GM12874 (cell line): ENCODE results near the gene TMEM53.

ENCODE experiments used
- TF ChIP-seq, protein P1 (sequence below): IDR thresholded peaks from 2 replicates; pipeline ENCODE4 v1.5.1; 2011; ENCODE audit warnings: low read depth, mild to moderate bottlenecking, control low read depth, low read length, moderate library complexity; ENCODE audit not compliant: insufficient read depth

The TMEM53 gene

DNA sequence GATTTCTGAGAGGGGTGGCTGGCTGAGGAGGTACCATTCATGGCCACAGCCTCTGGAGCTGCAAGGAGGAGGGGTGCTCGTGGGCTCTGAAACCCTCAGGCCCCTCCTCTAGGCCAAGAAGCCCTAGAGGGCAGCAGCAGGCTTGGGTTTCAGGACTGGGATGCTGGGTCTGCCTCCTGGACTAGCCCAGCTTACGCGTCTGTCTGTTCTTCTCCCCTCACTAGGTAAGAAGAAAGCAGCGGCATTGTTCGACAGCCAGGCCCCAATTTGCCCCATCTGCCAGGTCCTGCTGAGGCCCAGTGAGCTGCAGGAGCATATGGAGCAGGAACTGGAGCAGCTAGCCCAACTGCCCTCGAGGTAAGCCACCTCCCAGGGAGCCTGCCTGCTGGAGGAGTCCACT is 60.3 kb downstream of the TMEM53 start:
- TF ChIP-seq, protein P1, sequence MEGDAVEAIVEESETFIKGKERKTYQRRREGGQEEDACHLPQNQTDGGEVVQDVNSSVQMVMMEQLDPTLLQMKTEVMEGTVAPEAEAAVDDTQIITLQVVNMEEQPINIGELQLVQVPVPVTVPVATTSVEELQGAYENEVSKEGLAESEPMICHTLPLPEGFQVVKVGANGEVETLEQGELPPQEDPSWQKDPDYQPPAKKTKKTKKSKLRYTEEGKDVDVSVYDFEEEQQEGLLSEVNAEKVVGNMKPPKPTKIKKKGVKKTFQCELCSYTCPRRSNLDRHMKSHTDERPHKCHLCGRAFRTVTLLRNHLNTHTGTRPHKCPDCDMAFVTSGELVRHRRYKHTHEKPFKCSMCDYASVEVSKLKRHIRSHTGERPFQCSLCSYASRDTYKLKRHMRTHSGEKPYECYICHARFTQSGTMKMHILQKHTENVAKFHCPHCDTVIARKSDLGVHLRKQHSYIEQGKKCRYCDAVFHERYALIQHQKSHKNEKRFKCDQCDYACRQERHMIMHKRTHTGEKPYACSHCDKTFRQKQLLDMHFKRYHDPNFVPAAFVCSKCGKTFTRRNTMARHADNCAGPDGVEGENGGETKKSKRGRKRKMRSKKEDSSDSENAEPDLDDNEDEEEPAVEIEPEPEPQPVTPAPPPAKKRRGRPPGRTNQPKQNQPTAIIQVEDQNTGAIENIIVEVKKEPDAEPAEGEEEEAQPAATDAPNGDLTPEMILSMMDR: no peak

GRCh38 chr1:44611866-44612265 is 62.4 kb downstream of the TMEM53 start:
- TF ChIP-seq, protein P1: no peak

DNA sequence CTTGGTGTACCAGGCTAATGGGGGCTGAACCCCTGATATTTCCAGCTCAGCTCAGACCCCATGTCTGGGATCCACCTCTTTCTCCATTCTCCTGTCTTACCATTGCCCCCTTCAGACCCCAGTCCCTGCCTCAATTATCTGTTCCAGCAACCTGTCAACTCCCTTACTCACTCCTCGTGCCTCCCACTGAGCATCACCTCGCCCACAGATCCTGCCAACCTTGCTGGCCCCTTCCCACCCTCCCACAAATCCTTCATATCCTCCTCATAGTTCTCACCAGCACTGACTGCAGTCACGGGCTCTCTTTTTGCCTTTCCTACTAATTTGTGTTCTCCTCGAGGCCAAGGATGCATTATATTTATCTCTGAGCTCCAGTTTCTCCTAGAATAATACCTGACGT is 62.9 kb downstream of the TMEM53 start:
- TF ChIP-seq, protein P1: no peak

DNA sequence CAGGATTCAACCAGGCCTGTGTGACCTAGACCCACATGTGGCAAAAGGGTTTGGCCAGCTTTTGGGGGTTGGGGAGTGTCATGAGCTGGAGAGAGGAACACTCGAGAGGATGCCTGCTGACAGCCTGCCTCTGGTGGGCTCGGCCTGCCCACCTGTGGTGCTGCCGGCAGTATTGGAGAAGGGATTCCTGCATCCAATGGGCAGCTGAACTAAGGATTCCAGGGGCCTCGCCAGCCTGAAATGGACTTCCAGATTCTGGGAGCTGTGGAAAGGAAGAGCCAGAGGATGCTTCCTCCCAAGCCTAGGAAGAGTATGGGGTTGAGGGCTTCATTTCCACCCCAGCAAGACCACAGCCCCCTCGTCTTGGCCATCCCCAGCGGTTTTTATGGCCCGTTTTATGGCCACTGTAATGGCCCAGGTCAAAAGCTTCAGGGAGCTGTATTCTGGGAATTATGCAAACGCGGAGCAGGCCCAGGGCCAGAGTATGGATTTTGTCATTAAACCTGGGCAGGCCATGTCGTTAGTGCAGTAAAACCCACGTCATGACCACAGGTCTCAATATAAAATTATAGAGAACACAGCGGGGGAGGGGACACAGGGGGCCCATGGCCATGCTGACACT is 63.6 kb downstream of the TMEM53 start:
- TF ChIP-seq, protein P1: no peak

DNA sequence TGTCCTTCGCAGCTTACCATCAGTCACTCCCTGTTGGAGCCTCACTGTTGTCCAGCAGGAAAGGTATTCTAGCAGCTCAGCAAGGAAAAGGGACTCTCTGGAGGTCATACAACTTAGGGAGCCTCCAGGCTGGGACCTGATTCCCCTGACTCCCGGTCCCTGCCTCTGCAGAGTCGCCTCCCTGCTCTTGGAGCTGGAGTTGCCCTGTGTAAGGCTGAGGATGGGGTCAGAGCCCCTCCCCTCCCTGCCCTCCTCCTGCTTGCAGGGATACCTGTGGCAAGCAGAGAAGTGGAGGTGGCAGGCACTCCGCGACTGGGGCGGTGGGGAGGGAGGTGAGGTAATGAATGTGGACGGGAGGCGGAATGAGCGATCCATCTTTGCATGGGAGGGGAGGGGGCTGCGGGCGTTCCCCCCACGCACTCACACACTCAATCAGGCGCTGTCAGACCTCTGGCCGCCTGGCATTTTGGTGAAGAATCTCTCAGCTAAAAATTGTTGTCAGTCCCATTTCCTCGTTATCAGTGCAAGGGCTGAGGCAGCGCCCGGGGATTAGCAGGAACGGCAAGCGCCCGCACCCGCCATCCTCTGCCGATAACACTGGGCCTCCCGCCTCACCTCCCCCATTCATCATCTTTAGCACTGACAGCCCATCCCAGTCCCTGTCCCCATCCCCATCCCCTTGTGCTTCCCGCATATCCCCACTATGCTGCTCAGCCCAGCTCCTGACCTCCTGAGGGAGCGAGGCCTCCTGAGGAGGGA is 64.3 kb downstream of the TMEM53 start:
- TF ChIP-seq, protein P1: no peak

GRCh38 chr1:44609412-44609767 is 64.9 kb downstream of the TMEM53 start:
- TF ChIP-seq, protein P1: peak; percentile 36; the same call in 1 of the 2 replicates

DNA sequence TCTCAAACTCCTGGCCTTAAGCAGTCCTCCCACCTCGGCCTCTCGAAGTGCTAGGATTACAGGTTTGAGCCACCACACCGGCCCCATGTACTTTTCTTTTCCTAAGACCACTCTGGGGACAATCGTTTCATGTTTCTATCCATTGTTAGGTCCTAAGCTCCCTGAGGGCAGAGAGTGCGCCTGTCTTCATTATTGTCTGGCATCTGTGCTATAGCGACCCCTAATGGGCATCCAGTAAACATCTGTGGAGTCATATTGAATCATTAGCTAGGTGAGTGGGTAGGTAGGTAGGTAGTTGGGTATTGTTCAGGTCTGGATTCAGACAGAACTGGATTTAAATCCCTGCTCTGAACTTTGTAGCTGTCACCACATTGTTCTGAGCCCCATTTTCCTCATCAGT is 66.1 kb downstream of the TMEM53 start:
- TF ChIP-seq, protein P1: peak; percentile 28; the same call in 1 of the 2 replicates
